GM12891 (cell line): ENCODE results near the gene IL6R.

Experiments used
- PAX5 ChIP-seq: IDR thresholded peaks from 2 replicates; pipeline ENCODE4 v1.6.1; 2011; ENCODE audit warnings: low read length, moderate library complexity, mild to moderate bottlenecking; ENCODE audit not compliant: insufficient read depth, severe bottlenecking
- POLR2A ChIP-seq: IDR thresholded peaks from 2 replicates; pipeline ENCODE4 v1.6.1; 2011; ENCODE audit warnings: low read depth, low read length, control low read depth
- POLR2AphosphoS5 ChIP-seq: IDR thresholded peaks from 2 replicates; pipeline ENCODE4 v1.6.1; 2011; ENCODE audit warnings: low read depth, low read length, control low read depth
- TAF1 ChIP-seq: IDR thresholded peaks from 2 replicates; pipeline ENCODE4 v1.6.1; 2011; ENCODE audit warnings: low read depth, low read length, control low read depth

DNA sequence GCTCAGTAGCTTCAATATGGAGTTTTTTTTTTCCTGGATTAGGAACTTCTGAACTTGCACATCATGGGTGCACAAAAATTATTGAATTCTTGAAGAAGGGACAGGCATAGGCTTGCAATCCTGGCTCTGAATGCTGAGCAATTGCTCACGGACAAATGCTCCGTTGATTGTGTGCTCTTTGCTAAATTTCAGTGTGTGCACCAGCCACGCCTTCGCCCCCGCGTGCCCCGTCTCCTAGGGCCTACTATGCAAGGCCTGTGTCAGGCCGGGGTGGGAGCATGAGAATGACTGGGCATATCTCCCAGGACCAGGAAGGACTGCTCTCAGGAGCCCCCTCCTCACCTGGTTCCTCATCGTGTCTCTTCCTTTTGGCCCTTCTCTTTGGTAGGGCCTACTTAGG is 17.4 kb downstream of the IL6R start:
- no peak for TF ChIP-seq PAX5
- no peak for TF ChIP-seq TAF1
- no peak for TF ChIP-seq POLR2A
- TF ChIP-seq POLR2AphosphoS5 = no peak
